ENCODE results near the gene ARSD.
"Not testable (repeated sequence)": the region's sequence is repeated elsewhere in the genome, so short reads cannot be mapped to it uniquely, and the experiment has no call there.

Gene ARSD

GRCh38 chrX:2892816-2893215 is 36.3 kb downstream of the ARSD start:
- no peak for DNase-seq (ENCODE audit: low read depth in 3 of 3)

DNA sequence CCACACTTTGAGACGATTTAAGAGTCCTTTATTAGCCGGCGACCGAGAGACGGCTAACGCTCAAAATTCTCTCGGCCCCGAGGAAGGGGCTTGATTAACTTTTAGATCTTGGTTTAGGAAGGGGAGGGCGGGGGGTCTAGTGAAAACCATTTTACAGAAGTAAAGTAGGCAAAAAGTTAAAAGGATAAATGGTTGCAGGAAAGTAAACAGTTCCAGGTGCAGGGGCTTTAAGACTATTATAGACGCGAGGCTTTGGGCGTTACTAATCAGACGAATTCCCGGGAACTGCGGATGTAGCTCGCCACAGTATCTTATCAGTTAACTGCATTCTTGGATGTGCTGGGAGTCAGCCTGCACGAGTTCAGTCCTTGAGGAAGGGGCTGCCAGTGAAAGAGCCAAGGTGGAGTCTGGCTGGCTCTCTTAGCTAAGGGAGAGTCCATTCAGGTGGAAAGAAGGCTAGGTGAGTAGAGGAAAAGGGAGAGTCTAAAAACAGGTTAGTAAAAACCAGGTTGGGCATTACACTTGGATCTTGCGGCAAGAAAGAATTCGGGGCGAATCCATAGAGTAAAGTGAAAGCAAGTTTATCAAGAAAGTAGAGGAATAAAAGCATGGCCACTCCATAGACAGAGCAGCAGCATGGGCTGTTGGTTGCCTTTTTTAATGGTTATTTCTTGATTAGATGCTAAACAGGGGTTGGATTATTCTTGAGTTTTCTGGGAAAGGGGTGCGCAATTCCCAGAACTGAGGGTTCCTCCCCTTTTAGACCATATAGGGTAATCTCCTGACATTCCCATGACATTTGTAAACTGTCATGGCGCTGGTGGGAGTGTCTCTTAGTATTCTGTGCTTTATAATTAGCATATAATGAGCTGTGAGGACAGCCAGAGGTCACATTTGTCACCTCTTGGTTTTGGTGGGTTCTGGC is 38.3 kb downstream of the ARSD start:
- not testable (repeated sequence) for DNase-seq (ENCODE audit: low read depth in 3 of 3)

GRCh38 chrX:2889706-2890490 is 39.2 kb downstream of the ARSD start:
- not testable (repeated sequence) for DNase-seq (ENCODE audit: low read depth in 3 of 3)

GRCh38 chrX:2889045-2889605 is 40.0 kb downstream of the ARSD start:
- no peak for DNase-seq (ENCODE audit: low read depth in 3 of 3)

DNA sequence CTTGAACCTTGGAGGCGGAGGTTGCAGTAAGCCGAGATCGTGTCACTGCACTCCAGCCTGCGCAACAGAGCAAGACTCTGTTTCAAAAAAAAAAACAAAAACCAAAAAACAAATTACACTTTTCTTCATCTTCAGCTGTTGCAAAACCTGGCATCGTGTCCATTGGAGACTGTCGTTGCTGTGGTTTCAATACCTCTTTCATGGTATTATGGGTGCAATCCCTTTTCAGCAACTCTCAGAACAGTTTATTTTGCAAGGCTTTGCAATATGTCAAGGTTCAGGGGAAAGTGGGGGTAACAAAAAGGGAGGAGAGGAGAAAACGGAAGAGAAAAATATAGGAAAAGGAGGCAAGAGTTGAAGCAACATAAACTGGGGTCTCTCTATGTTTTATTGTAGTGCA is 40.8 kb downstream of the ARSD start:
- DNase-seq (ENCODE audit: low read depth in 3 of 3), result no peak

- DNase-seq (ENCODE audit: low read depth in 3 of 3), result no peak
These were observed 45.4 kb downstream of the ARSD start for GRCh38 chrX:2883770-2884169.

DNA sequence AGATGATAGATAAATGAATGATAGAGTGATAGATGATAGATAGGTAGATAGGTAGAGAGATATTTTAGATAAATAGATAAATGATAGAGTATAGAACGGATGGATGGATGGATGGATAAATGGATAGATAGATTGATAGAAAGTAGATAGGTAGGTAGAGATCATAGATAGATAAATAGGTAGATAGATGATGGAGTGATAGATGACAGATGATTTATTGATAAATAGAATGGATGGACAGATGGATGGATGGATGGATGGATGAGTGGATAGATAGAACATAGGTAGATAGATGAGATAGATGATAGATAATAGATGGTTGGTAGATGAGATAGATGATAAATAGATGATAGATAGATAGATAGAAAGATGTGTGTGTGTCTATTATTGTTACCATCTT is 49.5 kb downstream of the ARSD start:
- DNase-seq (ENCODE audit: low read depth in 3 of 3), result no peak

- DNase-seq (ENCODE audit: low read depth in 3 of 3), result no peak
These were observed 50.6 kb downstream of the ARSD start for GRCh38 chrX:2878563-2878962.

DNA sequence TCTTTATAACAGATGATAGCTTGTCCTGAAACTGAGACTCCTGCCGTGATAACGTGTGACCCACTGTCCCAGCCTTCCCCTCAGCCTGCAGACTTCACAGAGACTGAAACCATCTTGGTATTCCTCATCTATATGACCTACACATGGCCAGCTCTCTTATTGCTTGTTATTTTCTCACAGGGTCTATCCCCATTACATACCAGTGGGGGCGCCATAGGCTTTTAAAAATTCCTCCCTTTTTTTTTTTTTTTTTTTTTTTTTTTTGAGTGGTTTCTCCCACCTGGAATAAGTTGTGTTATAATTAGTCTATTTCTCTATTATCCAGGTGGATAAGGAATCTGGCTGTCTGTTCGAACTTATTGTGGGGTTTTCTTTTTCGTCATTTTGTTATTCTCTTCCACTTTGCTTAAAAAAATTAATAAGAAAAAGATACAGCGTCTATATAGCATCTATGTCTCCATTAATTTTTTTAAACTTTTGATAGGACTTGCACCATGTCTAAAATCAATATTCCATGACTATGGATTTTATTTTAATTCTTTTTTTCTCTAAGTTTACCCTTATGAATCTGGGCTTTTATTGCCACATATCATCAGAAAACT is 53.2 kb downstream of the ARSD start:
- no peak for DNase-seq (ENCODE audit: low read depth in 3 of 3)

- DNase-seq (ENCODE audit: low read depth in 3 of 3), result no peak
These were observed 54.0 kb downstream of the ARSD start for GRCh38 chrX:2875136-2875481.

- DNase-seq (ENCODE audit: low read depth in 3 of 3), result no peak
These were observed 54.7 kb downstream of the ARSD start for GRCh38 chrX:2874222-2875135.

DNA sequence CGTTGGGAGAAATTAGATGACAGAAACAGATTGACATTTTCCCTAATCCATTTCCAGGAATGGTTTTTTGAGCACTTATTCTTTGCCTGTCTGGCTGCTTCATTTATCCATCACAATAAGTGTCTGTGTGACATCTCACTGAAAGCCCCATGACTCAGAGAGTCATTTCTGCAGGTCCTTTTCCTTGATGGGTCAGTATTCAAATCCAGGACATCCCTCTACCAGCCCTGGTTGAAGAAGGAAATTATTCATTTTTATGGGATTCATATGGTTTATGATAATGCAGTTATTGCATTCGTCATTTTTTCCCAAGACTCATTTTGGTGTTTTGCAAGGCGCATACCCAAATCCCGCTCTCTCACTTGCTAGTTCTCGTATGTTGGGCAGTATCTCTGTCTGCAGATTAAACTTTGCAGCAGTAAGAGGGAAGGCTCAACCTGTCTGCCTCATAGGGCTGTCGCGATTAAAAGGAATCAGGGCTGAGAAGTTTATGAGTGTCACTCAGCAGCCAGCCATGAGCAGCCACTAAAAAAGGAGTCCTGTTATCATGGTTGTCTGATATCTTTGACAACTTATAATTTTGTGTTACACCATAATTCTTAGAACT is 56.4 kb downstream of the ARSD start:
- DNase-seq (ENCODE audit: low read depth in 3 of 3), result no peak

DNA sequence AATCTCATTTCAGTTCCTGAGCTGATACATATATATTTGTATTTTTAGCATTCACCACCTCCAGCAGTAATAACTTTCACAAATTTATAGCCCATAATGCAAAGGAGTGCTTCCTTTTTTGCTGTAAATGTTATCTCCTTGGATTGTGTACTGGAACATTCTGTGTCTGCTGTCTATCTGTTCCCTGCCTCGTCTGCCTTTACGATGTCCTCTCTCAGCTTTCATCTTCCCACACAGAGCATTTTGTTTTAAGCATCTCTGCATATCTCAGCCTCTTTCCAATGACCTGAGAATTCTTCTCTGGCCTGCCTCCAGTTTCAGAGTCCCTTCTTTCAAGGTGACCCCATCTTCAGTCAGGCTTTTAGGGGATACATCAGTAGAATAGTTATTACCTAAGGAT is 57.3 kb downstream of the ARSD start:
- no peak for DNase-seq (ENCODE audit: low read depth in 3 of 3)

DNA sequence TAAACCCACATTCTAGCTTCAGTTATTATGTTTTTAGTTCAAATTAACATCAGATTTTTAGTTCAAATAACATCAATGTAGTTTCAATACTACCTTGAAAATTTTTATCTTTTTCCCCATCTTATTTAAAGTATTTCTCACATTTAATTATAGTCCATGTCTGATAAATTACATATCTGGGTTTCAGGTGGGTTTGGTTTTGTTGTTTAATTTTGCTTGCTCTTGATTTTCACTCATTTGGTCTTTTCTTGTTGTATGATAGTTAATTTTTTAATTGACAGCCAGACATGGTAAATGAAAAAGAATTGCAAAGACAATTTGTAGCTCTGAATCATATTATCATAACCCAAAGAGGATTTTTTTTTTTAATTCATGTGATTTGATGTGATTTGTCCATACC is 58.5 kb downstream of the ARSD start:
- DNase-seq (ENCODE audit: low read depth in 3 of 3), result no peak

- no peak for DNase-seq (ENCODE audit: low read depth in 3 of 3)
These were observed 61.9 kb downstream of the ARSD start for GRCh38 chrX:2867206-2867605.

DNA sequence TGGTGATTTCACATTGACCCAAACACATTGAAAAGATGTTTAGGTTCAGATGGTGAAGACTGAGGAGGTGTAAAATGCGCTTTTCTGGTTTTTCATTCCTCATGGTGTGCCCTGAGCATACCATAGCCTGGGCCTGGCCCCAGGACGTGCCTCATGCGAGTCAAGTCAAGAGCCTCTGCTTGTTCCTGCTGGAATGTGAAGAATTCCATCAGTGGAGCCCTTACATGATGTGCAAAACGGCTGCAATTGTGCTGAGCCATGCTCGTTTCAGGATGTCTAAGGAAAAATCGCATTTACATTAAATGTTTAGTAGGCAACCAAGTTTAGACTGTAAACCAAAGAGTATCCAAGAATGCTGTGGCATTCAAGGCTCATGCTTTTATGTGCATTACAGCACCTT is 65.5 kb downstream of the ARSD start:
- no peak for DNase-seq (ENCODE audit: low read depth in 3 of 3)

- no peak for DNase-seq (ENCODE audit: low read depth in 3 of 3)
These were observed 66.7 kb downstream of the ARSD start for GRCh38 chrX:2862404-2862803.

DNA sequence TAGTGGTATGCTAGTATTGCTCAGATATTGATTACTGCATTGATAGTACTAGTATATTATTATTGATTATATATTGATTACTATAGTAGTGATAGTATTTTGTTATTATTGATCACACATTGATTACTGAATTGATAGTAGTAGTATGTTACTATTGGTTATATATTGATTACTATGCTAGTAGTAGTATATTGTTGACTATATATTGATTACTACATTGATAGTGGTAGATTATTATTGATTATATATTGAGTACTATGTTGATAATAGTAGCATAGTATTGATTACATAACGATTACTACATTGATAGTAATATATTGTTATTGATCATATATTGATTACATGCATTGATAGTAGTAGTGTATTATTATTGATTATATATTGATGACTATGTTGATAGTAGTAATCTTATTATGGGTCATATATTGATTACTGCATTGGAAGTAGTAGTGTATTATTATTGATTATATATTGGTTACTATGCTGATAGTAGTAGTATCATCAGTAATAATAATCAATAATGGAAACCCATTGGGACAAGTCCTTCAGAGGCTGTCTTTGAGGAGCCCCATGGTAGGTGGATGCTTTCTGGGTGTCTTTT is 69.8 kb downstream of the ARSD start:
- no peak for DNase-seq (ENCODE audit: low read depth in 3 of 3)

GRCh38 chrX:2857566-2857965 is 71.6 kb downstream of the ARSD start:
- no peak for DNase-seq (ENCODE audit: low read depth in 3 of 3)

- no peak for DNase-seq (ENCODE audit: low read depth in 3 of 3)
These were observed 73.4 kb downstream of the ARSD start for GRCh38 chrX:2855761-2856160.
